HG03039 (cell line): ENCODE results near the gene PSEN2.
A peak's percentile ranks its signal among the peaks of the same experiment; 100 is the strongest.
"Not testable (repeated sequence)": the region's sequence is repeated elsewhere in the genome, so short reads cannot be mapped to it uniquely, and the experiment has no call there.

ENCODE experiments used
- ATAC-seq: cut with Tn5 transposase; IDR thresholded peaks from one replicate; pipeline ENCODE4 v1.9.1; 2021; ENCODE audit warnings: mild to moderate bottlenecking, moderate library complexity; ENCODE audit not compliant: unreplicated experiment

Gene PSEN2

DNA sequence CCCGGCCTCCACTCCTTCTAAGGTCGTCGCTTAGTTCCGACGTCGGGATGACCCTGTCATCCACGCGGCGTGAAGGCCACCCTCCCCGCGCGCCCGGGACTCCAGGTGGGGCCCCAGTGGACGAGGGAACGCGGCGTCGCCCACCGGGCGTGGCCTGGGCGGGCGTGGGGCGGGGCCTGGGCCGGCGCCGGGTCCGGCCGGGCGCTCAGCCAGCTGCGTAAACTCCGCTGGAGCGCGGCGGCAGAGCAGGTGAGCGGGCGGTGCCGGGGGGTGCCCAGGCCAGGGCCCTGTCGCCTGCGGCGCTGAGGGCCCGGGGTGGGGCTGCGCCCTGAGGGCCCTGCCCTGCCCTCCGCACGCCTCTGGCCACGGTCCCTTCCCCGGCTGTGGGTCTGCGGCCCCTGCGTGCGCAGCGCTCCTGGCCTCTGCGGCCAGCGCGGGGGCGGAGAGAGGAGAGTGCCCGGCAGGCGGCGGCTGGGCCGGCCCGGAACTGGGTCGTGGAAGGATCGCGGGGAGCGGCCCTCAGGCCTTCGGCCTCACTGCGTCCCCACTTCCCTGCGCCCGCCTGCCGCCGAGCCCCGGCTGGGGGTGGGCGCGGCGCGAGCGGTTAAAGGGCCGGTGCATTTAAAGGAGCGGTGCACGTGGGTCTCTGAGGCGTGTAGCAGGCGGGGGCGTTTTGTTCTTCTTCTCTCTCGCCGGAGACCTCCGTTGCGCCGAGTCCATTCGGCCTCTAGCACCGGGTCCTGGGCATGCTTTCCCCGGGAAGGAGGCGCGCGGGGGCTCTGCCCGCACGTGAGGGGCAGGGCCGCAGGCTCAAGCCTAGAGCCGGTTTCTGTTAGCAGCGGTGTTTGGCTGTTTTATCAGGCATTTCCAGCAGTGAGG, at the start of gene PSEN2:
Gene PSEN2 (plus strand): TSS at position 216 of the 879 bp plus-strand sequence. CDS start 11,292 bp downstream, outside the sequence.
- ATAC-seq, result peak; percentile 88

DNA sequence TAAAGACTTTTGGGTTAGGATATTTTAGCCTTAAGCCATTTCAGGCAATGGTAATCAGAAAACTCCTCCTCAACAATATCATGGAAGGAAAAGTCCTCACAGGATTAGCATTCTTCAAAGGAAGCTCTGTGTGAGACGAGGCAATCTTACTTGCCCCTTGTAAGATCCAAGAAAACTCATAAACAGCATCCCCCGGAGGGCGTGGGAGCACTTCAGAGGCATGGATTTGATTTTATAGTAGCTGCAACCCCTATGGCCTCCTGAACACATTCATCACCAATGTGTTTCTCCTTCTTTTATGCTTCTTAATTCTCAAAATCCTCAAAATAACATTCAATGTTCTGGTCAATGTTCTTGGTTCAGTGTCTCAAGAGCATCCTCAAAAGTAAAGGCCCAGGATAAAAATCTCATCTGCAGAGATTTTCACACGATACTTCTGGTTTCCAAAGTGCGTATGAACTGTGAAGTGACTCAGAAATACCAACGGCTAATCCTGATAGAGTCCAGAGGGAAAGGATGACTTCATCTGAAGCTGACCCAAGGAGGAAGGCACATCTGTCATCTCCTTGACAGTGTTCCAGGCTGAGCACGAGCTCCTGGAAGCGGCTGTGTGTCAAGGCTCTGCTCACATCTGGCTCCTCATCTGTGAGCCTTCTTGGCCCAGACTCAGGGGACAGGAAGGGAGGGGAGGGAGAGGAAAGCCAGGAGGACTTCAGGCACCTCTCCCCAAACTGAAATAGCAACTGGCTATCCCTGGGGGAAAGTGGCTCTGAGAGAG, 49.3 kb upstream of the PSEN2 start:
- no peak for ATAC-seq

DNA sequence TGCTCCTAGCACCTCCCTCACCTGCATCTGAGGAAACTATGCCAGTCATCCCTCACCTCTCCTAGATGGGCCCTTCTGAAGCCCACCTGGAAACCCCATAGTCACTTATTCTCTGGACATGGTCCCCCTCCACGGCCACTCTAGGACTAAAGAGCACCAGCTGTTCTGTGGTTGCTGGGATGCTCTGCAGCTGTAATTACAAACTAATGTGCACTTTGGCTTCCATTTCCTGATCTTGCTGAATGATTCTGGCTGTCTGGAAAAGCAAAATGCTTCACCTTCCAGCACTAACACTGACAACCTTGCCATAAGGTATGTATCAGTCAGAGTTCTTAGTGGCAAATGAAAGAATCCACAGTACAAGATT, 48.7 kb upstream of the PSEN2 start:
- no peak for ATAC-seq

DNA sequence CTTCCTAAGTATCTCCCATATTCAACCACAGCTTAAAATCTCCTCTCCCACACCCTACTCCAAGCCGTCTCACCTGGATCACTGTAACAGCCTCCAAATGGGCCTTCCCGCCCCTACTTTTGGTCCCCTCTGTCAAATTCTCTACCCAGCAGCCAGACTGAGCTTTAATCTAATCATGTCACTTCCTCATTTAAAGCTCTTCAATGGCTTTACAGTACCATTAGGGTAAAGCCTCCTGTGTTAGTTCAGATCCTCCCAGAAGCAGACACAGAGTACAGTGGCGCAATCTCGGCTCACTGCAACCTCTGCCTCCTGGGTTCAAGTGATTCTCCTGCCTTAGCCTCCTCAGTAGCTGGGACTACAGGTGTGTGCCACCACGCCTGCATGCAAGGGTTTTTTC, 46.8 kb upstream of the PSEN2 start:
- ATAC-seq, result no peak

DNA sequence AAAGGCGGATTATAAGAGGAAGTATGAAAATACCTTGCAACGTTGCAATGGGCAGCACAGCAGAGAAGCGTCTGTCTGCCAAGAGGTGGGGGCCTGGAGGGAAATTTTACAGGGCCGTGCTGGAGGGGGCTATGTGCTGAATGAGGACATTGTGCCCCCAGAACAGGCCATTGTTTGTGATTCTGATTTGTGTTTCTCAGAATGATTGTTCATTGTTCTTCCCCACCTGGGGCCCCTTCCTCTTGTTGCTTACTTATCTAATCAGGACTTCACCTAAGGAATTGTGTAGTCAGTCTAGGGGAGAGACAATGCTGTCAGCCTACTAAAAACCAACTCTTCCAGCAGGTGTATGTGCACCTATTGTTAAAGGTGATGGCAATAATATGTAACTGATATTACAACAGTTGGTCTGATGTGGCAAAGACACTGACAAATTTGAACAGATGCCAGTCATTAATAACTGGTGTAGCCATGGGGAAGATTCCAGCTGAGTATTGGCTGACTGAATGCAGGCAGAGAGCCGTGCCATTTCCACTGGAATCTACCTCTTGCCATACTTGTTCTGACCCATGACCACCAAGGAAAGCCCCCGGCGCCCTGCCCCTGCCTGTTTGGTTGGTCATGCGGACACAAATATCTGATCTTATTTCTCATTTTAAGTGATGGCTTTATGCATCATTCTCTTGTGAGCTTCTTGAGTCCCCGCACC, 45.2 kb upstream of the PSEN2 start:
- no peak for ATAC-seq

DNA sequence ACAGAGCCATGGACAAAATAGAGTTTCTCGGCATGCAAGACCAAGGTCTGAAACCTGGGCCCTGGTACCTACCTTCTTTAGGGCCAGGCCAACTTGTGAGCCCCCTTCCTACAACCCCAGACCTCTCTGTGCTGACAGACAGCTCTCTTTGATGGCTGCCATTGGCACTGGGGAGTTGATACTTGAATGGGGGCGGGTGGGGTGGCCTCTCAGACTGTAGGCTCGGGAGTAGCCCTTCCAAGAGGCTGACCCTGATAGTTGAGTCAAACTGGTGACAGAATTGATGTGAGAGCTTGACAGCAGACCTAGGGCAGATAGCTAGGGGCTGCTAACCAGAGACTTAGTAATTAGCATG, 44.7 kb upstream of the PSEN2 start:
- no peak for ATAC-seq

DNA sequence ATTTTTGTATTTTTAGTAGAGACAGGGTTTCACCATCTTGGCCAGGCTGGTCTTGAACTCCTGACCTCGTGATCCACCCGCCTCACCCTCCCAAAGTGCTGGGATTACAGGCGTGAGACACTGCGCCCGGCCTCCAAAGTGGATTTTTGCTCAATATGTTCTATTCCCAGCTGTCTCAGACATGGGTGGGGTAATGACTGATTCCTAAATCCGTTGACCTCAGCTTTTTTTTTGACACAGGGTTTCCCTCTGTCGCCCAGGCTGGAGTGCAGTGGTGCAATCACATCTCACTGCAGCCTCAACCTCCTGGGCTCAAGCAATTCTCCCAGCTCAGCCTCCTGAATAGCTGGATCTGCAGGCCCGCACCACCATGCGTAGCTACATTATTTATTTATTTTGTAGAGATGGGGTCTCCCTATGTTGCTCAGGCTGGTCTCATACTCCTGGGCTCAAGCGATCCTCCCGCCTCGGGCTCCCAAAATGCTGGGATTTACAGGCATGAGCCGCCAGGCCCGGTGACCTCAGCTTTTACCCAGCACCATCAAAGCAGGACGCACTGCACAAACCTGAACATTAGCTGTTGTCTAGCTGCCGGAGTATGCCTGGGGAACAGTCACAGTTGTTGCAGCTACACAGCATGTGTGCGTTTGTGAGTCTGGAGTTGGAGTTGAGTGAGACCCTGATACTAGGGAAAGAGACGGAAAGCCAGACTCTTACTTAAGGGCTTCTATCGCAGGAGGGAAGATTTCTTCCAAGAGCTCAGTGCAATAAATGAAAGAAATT, 43.7 kb upstream of the PSEN2 start:
- no peak for ATAC-seq

DNA sequence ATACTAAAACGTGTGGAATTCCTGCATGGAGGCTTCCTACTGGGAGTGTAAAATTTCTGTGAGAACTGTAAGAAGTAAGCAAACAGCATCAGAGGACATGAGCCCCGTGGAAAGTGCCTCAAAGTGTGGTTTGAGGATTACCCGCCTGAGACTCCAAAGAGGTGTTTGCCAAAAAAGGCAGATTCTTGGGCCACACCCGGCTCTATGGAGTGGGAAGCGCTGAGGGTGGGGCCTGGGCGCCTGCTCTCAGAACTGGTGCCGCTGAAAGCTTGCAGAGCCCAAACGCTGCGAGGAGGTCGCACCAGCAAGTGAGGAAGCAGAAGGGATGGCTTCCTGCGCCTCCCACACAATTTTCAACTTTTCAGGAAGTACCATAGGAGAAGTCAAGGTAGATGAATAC, 43.0 kb upstream of the PSEN2 start:
- no peak for ATAC-seq

DNA sequence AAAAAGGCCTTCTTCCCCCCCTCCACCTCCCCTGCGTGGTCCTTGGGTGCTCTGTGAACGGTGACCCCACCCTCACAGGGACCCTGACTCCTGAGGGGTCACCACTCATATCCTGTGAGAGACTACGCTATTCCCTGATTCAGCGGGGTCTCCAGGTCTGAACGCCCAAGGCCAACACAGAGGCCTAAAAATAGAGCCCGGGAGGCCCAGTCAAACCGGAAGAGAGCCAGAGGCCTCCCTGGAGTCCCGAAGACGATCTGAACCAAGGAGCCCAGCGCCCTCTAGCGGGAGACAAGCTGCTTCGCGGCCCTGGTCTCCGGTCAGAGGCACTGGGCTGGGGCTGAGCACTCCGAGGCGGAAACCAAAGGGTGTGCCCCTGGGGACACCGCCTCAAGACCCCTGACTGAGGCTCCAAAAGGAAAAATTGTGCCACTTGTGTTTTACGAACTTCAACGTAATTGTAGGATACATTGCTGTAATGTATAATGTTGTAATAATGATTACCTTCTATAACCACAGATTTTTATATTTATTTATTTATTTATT, 42.4 kb upstream of the PSEN2 start:
- ATAC-seq, result peak; percentile 91

DNA sequence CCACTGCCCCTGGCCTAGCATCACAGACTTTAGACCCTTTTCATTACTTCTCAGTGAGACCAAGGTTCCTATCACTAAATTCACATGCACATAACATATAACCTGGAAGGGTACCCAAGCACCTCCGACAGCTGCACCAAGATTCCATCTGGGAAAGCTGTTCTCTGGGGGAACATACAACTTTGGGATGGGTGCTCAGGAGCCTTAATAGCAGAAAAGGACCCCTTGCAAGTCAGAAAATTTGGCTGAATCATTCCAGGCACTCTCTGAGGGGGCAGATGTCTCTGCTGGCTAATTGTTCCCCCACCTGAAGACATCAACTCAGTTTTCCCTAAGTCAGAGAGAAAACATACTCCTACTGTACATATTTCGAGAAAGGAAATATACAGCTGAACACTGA, 41.3 kb upstream of the PSEN2 start:
- no peak for ATAC-seq

DNA sequence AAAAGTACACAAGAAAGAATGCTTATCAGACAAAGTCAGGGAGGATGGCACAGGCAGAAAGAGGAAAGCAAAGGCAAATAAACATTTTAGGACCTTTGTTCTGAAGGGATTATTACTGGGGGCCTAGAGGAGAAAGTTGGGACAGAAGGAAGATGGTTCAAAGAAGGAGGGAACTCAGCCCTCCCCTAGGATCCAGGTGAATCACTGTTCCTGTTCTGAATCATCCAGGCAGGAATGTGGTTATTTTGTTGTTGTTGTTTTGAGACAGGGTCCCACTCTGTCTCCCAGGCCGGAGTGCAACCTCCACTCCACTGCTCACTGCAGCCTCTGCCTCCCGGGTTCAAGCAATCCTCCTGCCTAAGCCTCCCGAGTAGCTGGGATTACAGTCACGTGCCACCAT, 38.5 kb upstream of the PSEN2 start:
- ATAC-seq, result no peak

DNA sequence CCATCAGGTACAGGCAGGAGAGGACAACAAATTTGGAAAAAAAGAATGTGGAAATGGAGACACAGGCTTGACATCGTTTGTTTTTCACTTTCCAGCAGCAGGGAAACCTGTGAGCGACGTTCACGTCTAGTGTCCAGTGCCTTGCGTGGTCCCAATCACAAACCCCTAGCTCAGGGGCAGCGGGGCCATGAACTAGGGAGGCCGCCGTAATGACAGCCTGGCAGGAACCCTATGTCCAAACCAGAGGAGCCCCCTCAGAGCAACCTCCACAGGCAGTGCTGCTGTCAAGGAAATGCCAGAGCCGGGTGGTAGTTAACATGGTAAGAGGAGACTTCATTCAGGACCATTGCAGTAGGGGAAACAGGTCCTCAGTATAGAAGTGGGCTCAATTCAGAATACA, 37.8 kb upstream of the PSEN2 start:
- no peak for ATAC-seq

DNA sequence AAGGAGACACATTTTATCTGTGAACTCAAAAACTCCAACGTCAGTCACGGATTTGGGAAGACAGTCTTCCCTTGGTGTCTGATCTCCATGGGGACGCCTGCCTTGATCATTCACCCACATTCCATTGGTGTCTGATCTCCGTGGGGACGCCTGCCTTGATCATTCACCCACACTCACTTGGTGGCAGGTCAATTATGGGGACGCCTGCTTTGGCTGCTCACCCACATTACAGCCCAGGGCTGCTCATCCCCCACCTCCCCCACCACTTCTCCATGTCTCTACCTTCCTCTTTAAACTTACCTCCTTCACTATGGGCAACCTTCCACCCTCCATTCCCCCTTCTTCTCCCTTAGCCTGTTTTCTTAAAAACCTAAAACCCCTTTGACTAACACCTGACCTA, 36.2 kb upstream of the PSEN2 start:
- not testable (repeated sequence) for ATAC-seq

DNA sequence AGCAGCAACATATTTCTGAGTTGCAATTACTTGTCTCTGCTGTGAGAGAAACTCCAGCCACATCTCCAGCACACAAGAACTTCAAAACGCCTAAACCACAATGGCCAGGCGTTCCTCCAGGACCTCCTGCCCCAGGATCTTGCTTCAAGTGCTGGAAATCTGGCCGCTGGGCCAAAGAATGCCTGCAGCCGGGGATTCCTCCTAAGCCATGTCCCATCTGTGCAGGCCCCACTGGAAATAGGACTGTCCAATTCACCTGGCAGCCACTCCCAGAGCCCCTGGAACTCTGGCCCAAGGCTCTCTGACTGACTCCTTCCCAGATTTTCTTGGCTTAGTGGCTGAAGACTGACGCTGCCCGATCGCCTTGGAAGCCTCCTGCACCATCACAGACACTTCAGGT, 35.0 kb upstream of the PSEN2 start:
- not testable (repeated sequence) for ATAC-seq

DNA sequence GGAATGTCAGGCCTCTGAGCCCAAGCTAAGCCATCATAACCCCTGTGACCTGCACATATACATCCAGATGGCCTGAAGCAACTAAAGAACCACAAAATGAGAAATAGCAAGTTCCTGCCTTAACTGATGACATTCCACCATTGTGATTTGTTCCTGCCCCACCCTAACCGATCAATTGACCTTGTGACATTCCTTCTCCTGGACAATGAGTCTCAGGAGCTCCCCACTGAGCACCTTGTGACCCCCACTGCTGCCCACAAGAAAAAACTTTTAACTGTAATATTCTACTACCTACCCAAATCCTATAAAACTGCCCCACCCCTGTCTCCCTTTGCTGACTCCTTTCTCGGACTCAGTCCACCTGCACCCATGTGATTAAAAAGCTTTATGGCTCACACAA, 32.5 kb upstream of the PSEN2 start:
- ATAC-seq, result not testable (repeated sequence)

DNA sequence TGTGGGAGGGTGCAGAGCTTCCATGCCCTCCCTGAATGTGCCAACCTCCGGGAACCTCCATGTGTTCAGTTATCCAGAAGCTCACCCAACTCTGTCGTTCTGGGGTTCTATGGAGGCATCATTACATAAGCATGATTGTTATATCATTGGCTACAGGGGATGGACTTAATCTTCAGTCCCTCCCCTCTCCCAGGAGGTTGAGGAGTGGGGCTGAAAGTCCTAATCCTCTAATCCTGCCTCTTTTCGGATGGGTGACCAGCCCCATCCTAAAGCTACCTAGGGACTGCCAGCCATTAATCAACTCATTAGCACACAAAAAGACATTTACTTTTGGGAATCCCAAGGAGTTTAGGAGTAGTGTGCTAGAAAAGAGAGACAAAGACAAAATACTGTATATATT, 32.0 kb upstream of the PSEN2 start:
- no peak for ATAC-seq

DNA sequence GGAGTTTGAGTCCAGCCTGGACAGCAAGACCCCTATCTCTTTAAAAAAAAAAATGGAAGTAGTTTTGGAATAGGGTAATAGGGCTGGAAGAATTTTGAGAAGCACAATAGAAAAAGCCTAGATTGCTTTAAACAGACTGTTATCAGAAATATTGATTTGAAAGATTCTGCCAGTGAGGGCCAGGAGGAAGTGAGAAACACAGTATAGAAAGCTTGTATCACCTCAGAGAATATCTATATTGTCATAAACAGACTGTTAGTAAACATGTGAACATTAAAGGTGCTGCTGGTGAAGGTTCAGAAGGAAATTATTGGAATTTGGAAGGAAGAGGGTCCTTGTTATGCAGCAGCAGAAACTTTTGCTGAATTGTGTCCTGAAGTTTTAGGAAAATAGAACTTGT, 24.8 kb upstream of the PSEN2 start:
- ATAC-seq, result no peak

DNA sequence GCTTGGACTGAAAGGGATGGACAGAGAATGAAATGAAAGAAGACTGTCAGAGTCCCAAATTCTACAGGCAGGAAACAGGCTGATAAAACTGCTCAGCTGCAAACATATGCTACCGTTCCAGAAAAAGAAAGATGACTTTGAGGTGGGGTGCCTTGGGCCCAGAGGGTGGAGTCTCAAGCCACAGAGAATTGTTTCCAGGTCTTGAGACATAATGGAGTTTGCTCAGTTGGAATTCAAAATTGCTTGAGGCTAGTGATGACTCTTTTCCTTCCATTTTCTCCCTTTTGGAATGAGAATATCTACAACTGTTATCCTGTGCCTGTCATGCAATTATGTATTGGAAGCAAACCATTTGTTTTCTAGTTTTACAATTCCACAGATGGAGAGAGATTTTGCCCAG, 23.6 kb upstream of the PSEN2 start:
- ATAC-seq, result no peak

DNA sequence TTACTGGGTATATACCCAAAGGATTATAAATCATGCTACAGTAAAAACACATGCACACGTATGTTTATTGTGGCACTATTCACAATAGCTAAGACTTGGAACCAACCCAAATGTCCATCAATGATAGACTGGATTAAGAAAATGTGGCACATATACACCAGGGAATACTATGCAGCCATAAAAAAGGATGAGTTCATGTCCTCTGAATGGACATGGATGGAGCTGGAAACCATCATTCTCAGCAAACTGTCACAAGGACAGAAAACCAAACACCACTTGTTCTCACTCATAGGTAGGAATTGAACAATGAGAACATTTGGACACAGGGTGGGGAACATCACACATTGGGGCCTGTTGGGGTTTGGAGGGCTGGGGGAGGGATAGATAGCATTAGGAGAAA, 15.9 kb upstream of the PSEN2 start:
- ATAC-seq, result not testable (repeated sequence)

DNA sequence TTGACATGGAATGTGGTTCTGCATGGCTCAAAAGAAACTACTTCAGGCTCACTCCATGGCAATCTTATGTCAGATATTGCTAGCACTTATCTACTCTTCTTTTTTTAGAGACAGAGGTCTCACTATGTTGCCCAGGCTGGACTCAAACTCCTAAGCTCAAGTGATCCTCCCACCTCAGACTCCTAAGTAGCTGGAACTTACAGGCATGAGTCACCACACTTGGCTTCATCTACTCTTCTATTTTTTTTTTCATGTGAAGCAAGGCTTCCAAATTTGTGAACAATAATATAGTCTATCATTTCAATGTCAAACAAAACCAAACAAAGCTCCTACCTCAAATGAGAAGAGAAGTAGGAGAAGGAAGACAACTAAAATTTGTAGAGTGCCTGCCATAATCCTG, 7.5 kb upstream of the PSEN2 start:
- no peak for ATAC-seq

DNA sequence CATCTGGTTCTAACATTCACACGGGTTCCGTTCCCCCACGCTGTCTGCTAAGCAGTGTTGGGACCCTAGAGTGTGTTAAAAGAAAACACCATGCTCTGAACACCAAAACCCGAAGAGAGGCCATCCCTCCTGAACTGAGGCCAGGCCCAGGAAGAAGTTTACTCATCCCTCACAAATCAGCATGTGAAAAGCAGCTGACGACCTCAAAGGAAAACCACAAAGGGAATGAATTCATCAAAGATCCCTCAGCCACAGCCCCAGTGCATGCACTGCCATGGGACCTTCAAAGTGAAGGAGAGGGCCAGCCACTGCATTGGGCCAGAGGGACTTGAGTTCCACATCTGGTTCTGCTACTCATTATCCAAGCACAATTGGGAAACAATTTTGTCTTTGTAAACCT, 7.0 kb upstream of the PSEN2 start:
- no peak for ATAC-seq
